ENCODE results near the gene IQCK.

GRCh38 chr16:19776565-19776964 lies 58.5 kb downstream of the IQCK start:
- TF ChIP-seq POLR2A (IDR thresholded peaks at IDR 0.05) (no peak), CTCF (IDR thresholded peaks at IDR 0.05) (no peak), EP300 (IDR thresholded peaks at IDR 0.05) (no peak), POLR2AphosphoS5 (IDR thresholded peaks at IDR 0.05) (no peak)

Data from stomach (tissue), 4 donors.